ENCODE results near the gene SH2B2.
"Not testable (repeated sequence)": the region's sequence is repeated elsewhere in the genome, so short reads cannot be mapped to it uniquely, and the experiment has no call there.

SH2B2 gene

GRCh38 chr7:102306916-102307677 lies 20.4 kb downstream of the SH2B2 start:
- peak; percentile 76 for DNase-seq (ENCODE audit: low spot score)

- no peak for DNase-seq (ENCODE audit: low spot score)
Measured at GRCh38 chr7:102310414-102310815, 23.7 kb downstream of the SH2B2 start.

GRCh38 chr7:102312317-102312716 lies 25.6 kb downstream of the SH2B2 start:
- DNase-seq (ENCODE audit: low spot score), result no peak

GRCh38 chr7:102313997-102314780 lies 27.5 kb downstream of the SH2B2 start:
- no peak for DNase-seq (ENCODE audit: low spot score)

GRCh38 chr7:102317231-102318059 lies 30.8 kb downstream of the SH2B2 start:
- DNase-seq (ENCODE audit: low spot score), result no peak

GRCh38 chr7:102318482-102318971 lies 31.9 kb downstream of the SH2B2 start:
- no peak for DNase-seq (ENCODE audit: low spot score)

GRCh38 chr7:102319671-102320070 lies 33.0 kb downstream of the SH2B2 start:
- DNase-seq (ENCODE audit: low spot score), result no peak

GRCh38 chr7:102320181-102320580 lies 33.5 kb downstream of the SH2B2 start:
- DNase-seq (ENCODE audit: low spot score), result no peak

- no peak for DNase-seq (ENCODE audit: low spot score)
Measured at GRCh38 chr7:102320601-102321350, 34.1 kb downstream of the SH2B2 start.

GRCh38 chr7:102321351-102322201 lies 34.9 kb downstream of the SH2B2 start:
- no peak for DNase-seq (ENCODE audit: low spot score)

GRCh38 chr7:102322202-102322715 lies 35.6 kb downstream of the SH2B2 start:
- DNase-seq (ENCODE audit: low spot score), result no peak

GRCh38 chr7:102323914-102324195 lies 37.2 kb downstream of the SH2B2 start:
- no peak for DNase-seq (ENCODE audit: low spot score)

- DNase-seq (ENCODE audit: low spot score), result not testable (repeated sequence)
Measured at GRCh38 chr7:102325106-102325505, 38.4 kb downstream of the SH2B2 start.

- DNase-seq (ENCODE audit: low spot score), result no peak
Measured at GRCh38 chr7:102326157-102326889, 39.7 kb downstream of the SH2B2 start.

GRCh38 chr7:102327183-102327582 lies 40.5 kb downstream of the SH2B2 start:
- DNase-seq (ENCODE audit: low spot score), result not testable (repeated sequence)

GRCh38 chr7:102328863-102329262 lies 42.2 kb downstream of the SH2B2 start:
- DNase-seq (ENCODE audit: low spot score), result not testable (repeated sequence)

- DNase-seq (ENCODE audit: low spot score), result not testable (repeated sequence)
Measured at GRCh38 chr7:102329366-102329765, 42.7 kb downstream of the SH2B2 start.

- not testable (repeated sequence) for DNase-seq (ENCODE audit: low spot score)
Measured at GRCh38 chr7:102330666-102331460, 44.2 kb downstream of the SH2B2 start.

- DNase-seq (ENCODE audit: low spot score), result not testable (repeated sequence)
Measured at GRCh38 chr7:102335574-102335973, 48.9 kb downstream of the SH2B2 start.
